Purkinje cell (primary cell): ENCODE data around the gene ASGR2. TPM values are rescaled to one million over a fixed set of nuclear protein-coding genes. Genes with fewer than 3 reads are reported as not detected.

Source experiments
- polyA plus RNA-seq: library from polyadenylated mRNA; unstranded; fragments of >200 nt; fragmentation: Nextera tagmentation; gene quantifications from 2 replicates; pipeline ENCODE4 v1.2.1, GENCODE V29; 2014

Gene ASGR2
- polyA plus RNA-seq, result 0.57 and 4.5 TPM in 2 replicates

GRCh38 chr17:7114241-7114874 lies at the start of gene ASGR2:
Gene ASGR2 (minus strand): TSS chr17:7114822. CDS start chr17:7114240, 582 bp downstream.

GRCh38 chr17:7079581-7080455 lies 34.8 kb downstream of the ASGR2 start, which contains the start of gene CLEC10A:
Gene CLEC10A (minus strand): TSS chr17:7080251. CDS start chr17:7078812, 1,439 bp downstream.

Other genes starting within 250 kb of the ASGR2 start
- 0.82 and 1.0 TPM in 2 replicates for gene ALOX12, start 118.8 kb downstream of the ASGR2 start, polyA plus RNA-seq
- gene RNASEK, start 102.2 kb downstream of the ASGR2 start, polyA plus RNA-seq, result 1,120 and 1,190 TPM in 2 replicates
- gene BCL6B, start 91.8 kb downstream of the ASGR2 start, polyA plus RNA-seq, result not detected in 2 replicates
- not detected in 2 replicates for gene SLC16A13, start 78.8 kb downstream of the ASGR2 start, polyA plus RNA-seq
- not detected in 2 replicates for gene SLC16A11, start 70.7 kb downstream of the ASGR2 start, polyA plus RNA-seq
- gene CLEC10A, start 34.6 kb downstream of the ASGR2 start, polyA plus RNA-seq, result not detected in 2 replicates
- 1.7 and 5.0 TPM in 2 replicates for gene ASGR1, start 64.5 kb upstream of the ASGR2 start, polyA plus RNA-seq
- 1.7 and 3.0 TPM in 2 replicates for gene DLG4, start 105.0 kb upstream of the ASGR2 start, polyA plus RNA-seq
- 50.1 and 52.5 TPM in 2 replicates for gene ACADVL, start 105.1 kb upstream of the ASGR2 start, polyA plus RNA-seq
- gene DVL2, start 119.7 kb upstream of the ASGR2 start, polyA plus RNA-seq, result 0.91 and 1.8 TPM in 2 replicates
- gene PHF23, start 124.6 kb upstream of the ASGR2 start, polyA plus RNA-seq, result 8.9 and 12.1 TPM in 2 replicates
- 235 and 613 TPM in 2 replicates for gene GABARAP, start 127.6 kb upstream of the ASGR2 start, polyA plus RNA-seq
- 9.3 and 15.5 TPM in 2 replicates for gene CTDNEP1, start 136.9 kb upstream of the ASGR2 start, polyA plus RNA-seq
- 15.8 and 16.6 TPM in 2 replicates for gene ELP5, start 137.4 kb upstream of the ASGR2 start, polyA plus RNA-seq
- not detected in 2 replicates for gene CLDN7, start 147.7 kb upstream of the ASGR2 start, polyA plus RNA-seq
- gene SLC2A4, start 166.9 kb upstream of the ASGR2 start, polyA plus RNA-seq, result not detected in 2 replicates
- not detected in 2 replicates for gene YBX2, start 179.8 kb upstream of the ASGR2 start, polyA plus RNA-seq
- 41.6 and 47.0 TPM in 2 replicates for gene EIF5A, start 192.8 kb upstream of the ASGR2 start, polyA plus RNA-seq
- 42.5 and 54.6 TPM in 2 replicates for gene GPS2, start 200.5 kb upstream of the ASGR2 start, polyA plus RNA-seq
- gene NEURL4, start 214.5 kb upstream of the ASGR2 start, polyA plus RNA-seq, result 0.34 TPM in 1 of 2 replicates, not detected in the other
- 4.1 and 5.8 TPM in 2 replicates for gene ACAP1, start 221.7 kb upstream of the ASGR2 start, polyA plus RNA-seq
- gene KCTD11, start 237.3 kb upstream of the ASGR2 start, polyA plus RNA-seq, result not detected in 2 replicates
- gene TMEM95, start 240.3 kb upstream of the ASGR2 start, polyA plus RNA-seq, result not detected in 2 replicates